DMS153 treated with DMSO at 0.1 percent for 48 hours (cell line): ENCODE data around the gene TRIM37.

Experiments used
- DNase-seq: peaks from one replicate; lab custom pipeline; 2025; ENCODE audit not compliant: unreplicated experiment; lab: John Stamatoyannopoulos, UW

Gene TRIM37

DNA sequence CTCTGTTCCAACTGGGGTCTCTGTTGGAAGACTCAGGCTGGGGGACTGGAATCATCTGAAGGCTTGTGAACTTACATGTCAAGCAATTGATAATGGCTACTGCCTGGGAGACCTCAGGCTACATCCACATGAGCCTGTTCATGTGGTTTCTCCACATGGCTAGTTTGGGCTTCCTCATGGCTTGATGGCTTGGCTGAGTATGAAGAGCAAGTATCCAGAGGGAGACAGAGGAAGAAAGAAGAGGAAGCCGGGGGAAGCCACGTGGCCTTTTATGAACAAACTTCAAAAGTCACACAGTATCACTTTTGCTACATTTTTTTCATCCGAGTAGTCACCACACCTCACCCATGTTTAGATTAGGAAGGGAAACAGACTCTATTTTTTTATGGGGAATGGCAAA lies 158.9 kb downstream of the TRIM37 start:
- no peak for DNase-seq

DNA sequence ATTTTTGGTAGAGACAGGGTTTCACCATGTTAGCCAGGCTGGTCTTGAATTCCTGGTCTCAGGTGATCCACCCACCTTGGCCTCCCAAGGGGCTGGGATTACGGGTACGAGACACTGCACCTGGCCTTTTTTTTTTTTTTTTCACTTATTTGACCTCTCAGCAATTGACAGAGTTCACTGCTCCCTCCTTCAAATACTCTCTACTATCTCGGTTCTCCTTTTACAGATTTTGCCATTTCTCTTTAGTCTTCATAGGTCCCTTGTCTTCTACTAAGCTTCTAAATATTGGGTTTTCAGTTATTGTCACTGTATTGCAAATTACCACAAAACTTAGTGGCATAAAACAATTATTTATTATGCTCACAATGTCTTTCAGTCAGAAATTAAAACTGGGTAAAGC lies 159.3 kb downstream of the TRIM37 start:
- DNase-seq: no peak

DNA sequence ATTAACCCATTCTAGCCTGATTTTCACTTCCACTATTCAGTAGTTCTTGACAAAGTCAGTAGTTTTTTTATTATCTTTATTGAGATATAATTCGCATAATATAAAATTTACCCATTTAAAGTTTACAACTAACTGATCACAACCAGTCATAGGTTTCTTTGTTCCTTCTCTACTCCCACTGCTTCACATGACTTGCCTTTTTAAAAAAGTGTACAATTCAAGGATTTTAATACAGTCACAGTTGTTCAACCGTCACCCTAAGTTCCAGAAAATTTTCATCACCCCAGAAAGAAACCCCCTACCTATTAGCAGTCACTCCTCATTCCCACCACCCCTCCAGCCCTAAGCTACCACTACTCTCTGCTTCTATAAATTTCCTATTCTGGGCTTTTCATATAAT lies 162.5 kb downstream of the TRIM37 start:
- DNase-seq: no peak

DNA sequence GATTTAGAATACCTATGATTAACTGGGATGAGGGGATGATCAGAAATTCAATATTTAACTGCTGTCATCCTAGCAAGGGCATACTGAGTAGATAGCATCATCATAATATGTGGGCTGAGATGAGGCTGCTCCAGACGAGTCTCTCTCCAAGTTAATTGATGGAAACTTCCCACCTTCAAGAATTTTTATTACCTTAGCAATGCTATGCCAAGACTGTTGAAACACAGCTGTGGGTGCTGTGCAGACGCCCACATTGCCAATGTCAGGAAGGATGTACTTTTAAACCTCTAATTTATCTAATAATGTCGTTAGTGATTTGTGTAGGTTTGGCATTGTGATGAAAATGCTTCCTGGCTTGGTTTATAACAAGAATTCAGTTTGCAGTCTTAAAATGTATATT lies 170.4 kb downstream of the TRIM37 start:
- DNase-seq: no peak

DNA sequence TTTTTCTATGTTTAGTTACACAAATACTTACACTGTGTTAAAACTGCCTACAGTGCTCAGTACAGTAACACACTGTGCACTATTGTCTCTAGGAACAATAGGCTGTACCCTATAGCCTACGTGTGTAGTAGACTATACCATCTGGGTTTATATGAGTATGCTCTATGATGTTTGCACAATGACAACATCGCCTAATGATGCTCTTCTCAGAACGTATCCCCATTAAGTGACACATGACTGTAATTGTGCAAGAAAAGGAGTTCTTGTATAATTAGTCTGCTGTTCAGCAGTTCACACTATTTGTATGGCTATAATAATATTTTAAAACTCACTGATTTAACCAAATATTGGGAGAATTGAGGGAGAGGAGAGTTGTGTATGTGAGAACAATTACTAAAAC lies 173.7 kb downstream of the TRIM37 start:
- DNase-seq: no peak
